ENCODE data around the gene GSG1L.
"Not testable (repeated sequence)": the region's sequence is repeated elsewhere in the genome, so short reads cannot be mapped to it uniquely, and the experiment has no call there.

The GSG1L gene

GRCh38 chr16:27980076-27980775 lies 83.3 kb downstream of the GSG1L start:
- no peak overlapping the region for H3K9ac ChIP-seq (ENCODE audit: low read depth, low read length)

GRCh38 chr16:27979668-27980067 lies 83.8 kb downstream of the GSG1L start:
- H3K9me3 ChIP-seq (ENCODE audit: control insufficient read depth, insufficient read depth, low read length); H3K36me3 ChIP-seq (ENCODE audit: insufficient read depth, low read length); H3K9ac ChIP-seq (ENCODE audit: low read depth, low read length); H3K4me1 ChIP-seq (ENCODE audit: insufficient read depth, low read length): not testable (repeated sequence)

More at GRCh38 chr16:27980076-27980775, 83.3 kb downstream of the GSG1L start:
- no peaks in the 10 kb centered on the region for H3K9me3 ChIP-seq (ENCODE audit: control insufficient read depth, insufficient read depth, low read length)
- no peaks in the 10 kb centered on the region for H3K36me3 ChIP-seq (ENCODE audit: insufficient read depth, low read length)
- H3K4me1 ChIP-seq (ENCODE audit: insufficient read depth, low read length): no peaks in the 10 kb centered on the region

GRCh38 chr16:27978876-27979275 lies 84.6 kb downstream of the GSG1L start:
- Histone ChIP-seq H3K9ac (ENCODE audit: low read depth, low read length) (no peak overlapping the region), H3K4me1 (ENCODE audit: insufficient read depth, low read length) (no peaks in the 10 kb centered on the region), H3K36me3 (ENCODE audit: insufficient read depth, low read length) (no peaks in the 10 kb centered on the region), H3K9me3 (ENCODE audit: control insufficient read depth, insufficient read depth, low read length) (no peaks in the 10 kb centered on the region)

- Histone ChIP-seq H3K9ac (ENCODE audit: low read depth, low read length) (no peak overlapping the region), H3K9me3 (ENCODE audit: control insufficient read depth, insufficient read depth, low read length) (no peaks in the 10 kb centered on the region), H3K4me1 (ENCODE audit: insufficient read depth, low read length) (no peaks in the 10 kb centered on the region), H3K36me3 (ENCODE audit: insufficient read depth, low read length) (no peaks in the 10 kb centered on the region)
These were observed 85.5 kb downstream of the GSG1L start for GRCh38 chr16:27977966-27978365.

- Histone ChIP-seq H3K4me1 (ENCODE audit: insufficient read depth, low read length) (no peaks in the 10 kb centered on the region), H3K9me3 (ENCODE audit: control insufficient read depth, insufficient read depth, low read length) (no peaks in the 10 kb centered on the region), H3K9ac (ENCODE audit: low read depth, low read length) (no peak overlapping the region), H3K36me3 (ENCODE audit: insufficient read depth, low read length) (no peaks in the 10 kb centered on the region)
These were observed 86.5 kb downstream of the GSG1L start for GRCh38 chr16:27976990-27977389.

GRCh38 chr16:27974896-27975540 lies 88.5 kb downstream of the GSG1L start:
- H3K9me3 ChIP-seq (ENCODE audit: control insufficient read depth, insufficient read depth, low read length): no peaks in the 10 kb centered on the region
- no peak overlapping the region for H3K9ac ChIP-seq (ENCODE audit: low read depth, low read length)
- no peaks in the 10 kb centered on the region for H3K36me3 ChIP-seq (ENCODE audit: insufficient read depth, low read length)
- H3K4me1 ChIP-seq (ENCODE audit: insufficient read depth, low read length): no peaks in the 10 kb centered on the region

- Histone ChIP-seq H3K4me1 (ENCODE audit: insufficient read depth, low read length) (no peaks in the 10 kb centered on the region), H3K36me3 (ENCODE audit: insufficient read depth, low read length) (no peaks in the 10 kb centered on the region), H3K9me3 (ENCODE audit: control insufficient read depth, insufficient read depth, low read length) (no peaks in the 10 kb centered on the region), H3K9ac (ENCODE audit: low read depth, low read length) (no peak overlapping the region)
These were observed 89.8 kb downstream of the GSG1L start for GRCh38 chr16:27973678-27974077.

- no peak overlapping the region for H3K9ac ChIP-seq (ENCODE audit: low read depth, low read length)
These were observed 91.0 kb downstream of the GSG1L start for GRCh38 chr16:27972500-27972899.

GRCh38 chr16:27969574-27969973 lies 93.9 kb downstream of the GSG1L start:
- H3K4me1 ChIP-seq (ENCODE audit: insufficient read depth, low read length): no peaks in the 10 kb centered on the region
- H3K9ac ChIP-seq (ENCODE audit: low read depth, low read length): no peak overlapping the region
- no peaks in the 10 kb centered on the region for H3K9me3 ChIP-seq (ENCODE audit: control insufficient read depth, insufficient read depth, low read length)
- H3K36me3 ChIP-seq (ENCODE audit: insufficient read depth, low read length): no peaks in the 10 kb centered on the region

More at GRCh38 chr16:27972500-27972899, 91.0 kb downstream of the GSG1L start:
- Histone ChIP-seq H3K4me1 (ENCODE audit: insufficient read depth, low read length) (no peaks in the 10 kb centered on the region), H3K9me3 (ENCODE audit: control insufficient read depth, insufficient read depth, low read length) (no peaks in the 10 kb centered on the region), H3K36me3 (ENCODE audit: insufficient read depth, low read length) (no peaks in the 10 kb centered on the region)

- no peaks in the 10 kb centered on the region for H3K4me1 ChIP-seq (ENCODE audit: insufficient read depth, low read length)
- H3K36me3 ChIP-seq (ENCODE audit: insufficient read depth, low read length): no peaks in the 10 kb centered on the region
- no peaks in the 10 kb centered on the region for H3K9me3 ChIP-seq (ENCODE audit: control insufficient read depth, insufficient read depth, low read length)
- no peak overlapping the region for H3K9ac ChIP-seq (ENCODE audit: low read depth, low read length)
These were observed 96.3 kb downstream of the GSG1L start for GRCh38 chr16:27967169-27967568.

- no peaks in the 10 kb centered on the region for H3K36me3 ChIP-seq (ENCODE audit: insufficient read depth, low read length)
- H3K4me1 ChIP-seq (ENCODE audit: insufficient read depth, low read length): no peaks in the 10 kb centered on the region
- H3K9me3 ChIP-seq (ENCODE audit: control insufficient read depth, insufficient read depth, low read length): no peaks in the 10 kb centered on the region
- H3K9ac ChIP-seq (ENCODE audit: low read depth, low read length): no peak overlapping the region
These were observed 96.8 kb downstream of the GSG1L start for GRCh38 chr16:27966756-27967155.

- no peaks in the 10 kb centered on the region for H3K36me3 ChIP-seq (ENCODE audit: insufficient read depth, low read length)
- H3K9me3 ChIP-seq (ENCODE audit: control insufficient read depth, insufficient read depth, low read length): no peaks in the 10 kb centered on the region
- no peaks in the 10 kb centered on the region for H3K4me1 ChIP-seq (ENCODE audit: insufficient read depth, low read length)
- no peak overlapping the region for H3K9ac ChIP-seq (ENCODE audit: low read depth, low read length)
These were observed 97.7 kb downstream of the GSG1L start for GRCh38 chr16:27965801-27966200.

GRCh38 chr16:27963471-27963965 lies 100.0 kb downstream of the GSG1L start:
- Histone ChIP-seq H3K9ac (ENCODE audit: low read depth, low read length) (no peak overlapping the region), H3K4me1 (ENCODE audit: insufficient read depth, low read length) (no peaks in the 10 kb centered on the region), H3K9me3 (ENCODE audit: control insufficient read depth, insufficient read depth, low read length) (no peaks in the 10 kb centered on the region), H3K36me3 (ENCODE audit: insufficient read depth, low read length) (no peaks in the 10 kb centered on the region)

- H3K36me3 ChIP-seq (ENCODE audit: insufficient read depth, low read length): no peaks in the 10 kb centered on the region
- H3K9me3 ChIP-seq (ENCODE audit: control insufficient read depth, insufficient read depth, low read length): no peaks in the 10 kb centered on the region; the same call in 1 of the 2 replicates
- no peaks in the 10 kb centered on the region for H3K4me1 ChIP-seq (ENCODE audit: insufficient read depth, low read length)
- H3K9ac ChIP-seq (ENCODE audit: low read depth, low read length): no peak overlapping the region
These were observed 101.3 kb downstream of the GSG1L start for GRCh38 chr16:27962197-27962596.

- Histone ChIP-seq H3K9ac (ENCODE audit: low read depth, low read length) (no peak overlapping the region), H3K4me1 (ENCODE audit: insufficient read depth, low read length) (no peaks in the 10 kb centered on the region), H3K36me3 (ENCODE audit: insufficient read depth, low read length) (no peaks in the 10 kb centered on the region), H3K9me3 (ENCODE audit: control insufficient read depth, insufficient read depth, low read length) (no peaks in the 10 kb centered on the region; the same call in 1 of the 2 replicates)
These were observed 102.3 kb downstream of the GSG1L start for GRCh38 chr16:27961296-27961620.
